GM21737 (cell line): ENCODE results near the gene OSTC.

Experiments used
- ATAC-seq: cut with Tn5 transposase; IDR thresholded peaks from one replicate; pipeline ENCODE4 v1.9.1; 2021; ENCODE audit warnings: mild to moderate bottlenecking, moderate library complexity; ENCODE audit not compliant: unreplicated experiment

Gene OSTC

DNA sequence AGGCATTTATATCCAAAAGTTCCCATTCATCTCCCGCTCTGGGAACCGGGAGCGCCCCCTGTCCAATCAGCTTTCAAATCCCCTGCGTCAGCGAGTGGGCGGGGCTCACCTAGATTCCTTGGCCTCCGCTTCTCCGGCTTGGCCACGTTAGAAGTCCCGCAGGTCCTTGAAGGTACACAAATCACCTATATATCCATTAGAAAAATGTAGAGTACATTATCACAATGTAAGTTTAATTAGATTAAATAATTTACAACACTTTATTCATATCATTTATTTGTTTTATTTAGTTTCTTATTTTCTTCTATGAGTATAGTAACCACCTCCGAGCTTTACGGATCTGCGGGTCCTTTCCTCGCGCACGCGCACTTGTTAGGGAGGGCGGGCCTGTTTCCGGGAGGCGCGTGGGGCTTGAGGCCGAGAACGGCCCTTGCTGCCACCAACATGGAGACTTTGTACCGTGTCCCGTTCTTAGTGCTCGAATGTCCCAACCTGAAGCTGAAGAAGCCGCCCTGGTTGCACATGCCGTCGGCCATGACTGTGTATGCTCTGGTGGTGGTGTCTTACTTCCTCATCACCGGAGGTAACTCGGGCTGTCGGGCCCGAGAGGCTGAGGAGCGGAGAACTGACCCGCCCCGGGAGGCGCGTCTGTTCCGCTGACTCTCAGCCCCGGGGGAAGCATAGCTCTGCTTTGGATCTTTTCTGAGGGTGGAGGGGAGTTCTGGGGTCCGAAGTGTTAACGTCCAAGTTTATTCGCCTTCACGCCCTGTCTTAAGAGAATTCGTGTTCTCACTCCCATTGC, at the start of gene OSTC:
Gene OSTC, plus strand, starts transcription at position 388 of the 802 bp plus-strand sequence. Its CDS starts 57 bp downstream, at position 445.
- peak; percentile 91 for ATAC-seq

DNA sequence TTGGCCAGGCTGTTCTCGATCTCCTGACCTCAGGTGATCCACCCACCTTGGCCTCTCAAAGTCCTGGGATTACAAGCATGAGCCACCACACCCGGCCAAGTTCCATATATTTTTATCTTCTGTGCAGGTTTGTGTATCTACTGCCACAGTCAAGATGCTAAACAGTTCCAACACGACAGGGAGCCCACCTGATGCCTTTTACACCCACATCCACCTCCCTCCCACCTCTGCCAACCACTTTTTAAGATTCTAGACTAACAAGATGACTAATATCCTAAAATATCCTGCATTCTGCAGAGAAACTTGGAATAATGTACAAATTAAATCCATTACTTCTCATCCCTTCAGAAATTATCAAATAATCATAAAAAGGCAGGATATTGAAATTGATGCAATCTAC, 49.3 kb upstream of the OSTC start:
- no peak for ATAC-seq

DNA sequence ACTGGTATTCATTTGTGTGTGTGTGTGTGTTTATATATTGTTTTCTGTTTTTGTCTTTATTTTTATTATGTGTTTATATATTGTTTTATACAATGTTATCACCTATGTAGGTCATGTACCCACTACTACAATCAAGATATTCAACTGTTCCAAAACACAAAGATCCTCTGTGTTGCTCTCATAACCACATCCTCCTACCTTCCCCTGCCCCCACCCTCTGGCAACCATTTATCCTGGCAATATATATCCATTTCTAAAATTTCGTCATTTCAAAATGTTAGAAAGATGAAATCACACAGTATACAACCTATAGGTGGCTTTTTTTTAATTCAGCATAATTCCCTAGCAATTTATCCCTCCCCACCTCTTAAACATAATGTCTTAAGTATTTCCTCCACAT, 48.9 kb upstream of the OSTC start:
- ATAC-seq = no peak

DNA sequence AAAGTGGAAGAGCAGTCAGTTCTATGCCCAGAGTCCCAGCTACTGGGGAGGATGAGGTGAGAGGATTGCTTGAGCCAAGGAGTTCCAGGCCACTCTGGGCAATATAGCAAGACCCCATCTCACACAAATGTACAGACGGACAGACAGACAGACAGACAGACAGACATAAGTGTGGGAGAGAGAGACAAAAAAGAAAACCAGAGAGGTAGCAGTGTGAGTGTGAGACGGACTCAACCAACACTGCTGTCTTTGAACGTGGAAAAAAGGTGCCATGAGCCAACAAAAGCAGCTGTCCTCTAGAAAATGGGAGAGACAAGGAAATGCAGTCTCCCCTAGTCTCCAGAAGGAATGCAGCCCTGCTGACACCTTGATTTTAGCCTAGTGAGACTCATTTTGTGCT, 48.2 kb upstream of the OSTC start:
- no peak for ATAC-seq

DNA sequence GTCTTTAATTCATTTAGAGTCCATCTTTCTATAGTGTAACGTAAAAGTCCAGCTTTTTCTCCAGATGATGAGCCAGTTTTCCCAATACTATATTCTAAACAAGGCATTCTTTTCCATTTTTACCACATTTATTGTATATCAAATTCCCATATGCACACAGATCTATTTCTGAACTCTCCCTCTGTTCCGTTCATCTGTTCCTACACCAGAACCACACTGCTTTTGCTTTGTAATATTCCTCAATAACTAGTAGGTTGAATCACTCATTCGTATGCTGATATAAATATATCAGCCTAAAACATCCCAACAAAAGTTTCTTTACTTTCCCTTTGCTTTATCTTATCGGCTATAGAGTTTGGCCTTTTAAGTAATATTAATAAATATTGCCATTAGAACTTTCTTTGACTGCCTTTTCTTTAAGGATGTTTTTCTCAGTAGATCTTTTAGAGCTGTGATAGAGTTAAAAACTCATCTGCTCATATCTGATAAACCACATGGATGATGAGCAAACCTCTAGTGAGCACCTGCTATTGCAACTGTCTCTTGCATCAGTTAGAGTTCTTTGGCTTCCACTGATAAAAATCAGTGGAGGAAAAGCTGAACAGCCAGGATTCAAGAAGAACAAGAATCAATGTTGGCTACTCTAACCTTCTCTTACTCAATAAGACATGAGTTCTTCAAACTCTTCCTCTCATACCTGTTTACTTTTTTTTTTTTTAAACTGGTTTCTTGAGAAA, 43.2 kb upstream of the OSTC start:
- no peak for ATAC-seq

DNA sequence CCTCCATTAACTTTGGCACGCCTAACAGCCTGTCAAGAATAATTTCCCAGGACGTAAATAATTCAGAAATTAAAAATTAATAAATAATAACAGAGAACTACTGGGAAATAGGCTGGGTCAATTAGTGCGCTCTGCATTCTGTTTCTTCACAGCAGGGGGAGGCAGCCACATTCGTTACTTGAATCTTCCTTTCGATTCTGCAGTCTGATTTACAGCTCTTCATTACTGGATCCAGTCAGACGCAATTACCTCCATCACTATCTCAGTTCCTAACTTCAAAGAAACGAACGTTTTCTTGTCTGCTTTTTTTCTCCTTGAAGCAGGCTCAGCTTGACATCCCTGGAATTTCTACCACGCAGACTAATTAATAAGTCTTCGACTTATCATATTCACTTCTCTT, 39.0 kb upstream of the OSTC start:
- no peak for ATAC-seq

DNA sequence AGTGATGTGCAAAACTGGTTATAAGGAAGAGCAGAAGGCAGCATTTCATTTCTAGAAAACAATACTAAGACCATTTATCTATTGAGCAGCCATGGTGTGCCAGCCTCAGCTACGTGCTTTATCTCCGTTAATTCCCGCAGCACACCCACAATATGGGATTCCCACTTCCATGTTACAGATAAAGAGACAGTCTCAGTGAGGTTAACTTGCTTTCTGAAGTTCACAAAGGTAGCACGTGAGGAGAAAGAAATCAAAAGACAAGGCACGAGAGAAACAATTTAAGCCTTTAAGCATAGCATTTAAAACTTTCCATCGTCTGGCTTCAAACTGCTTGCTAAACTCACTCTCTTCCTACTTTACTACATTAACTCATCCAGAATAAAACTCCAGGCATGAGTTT, 38.0 kb upstream of the OSTC start:
- no peak for ATAC-seq

DNA sequence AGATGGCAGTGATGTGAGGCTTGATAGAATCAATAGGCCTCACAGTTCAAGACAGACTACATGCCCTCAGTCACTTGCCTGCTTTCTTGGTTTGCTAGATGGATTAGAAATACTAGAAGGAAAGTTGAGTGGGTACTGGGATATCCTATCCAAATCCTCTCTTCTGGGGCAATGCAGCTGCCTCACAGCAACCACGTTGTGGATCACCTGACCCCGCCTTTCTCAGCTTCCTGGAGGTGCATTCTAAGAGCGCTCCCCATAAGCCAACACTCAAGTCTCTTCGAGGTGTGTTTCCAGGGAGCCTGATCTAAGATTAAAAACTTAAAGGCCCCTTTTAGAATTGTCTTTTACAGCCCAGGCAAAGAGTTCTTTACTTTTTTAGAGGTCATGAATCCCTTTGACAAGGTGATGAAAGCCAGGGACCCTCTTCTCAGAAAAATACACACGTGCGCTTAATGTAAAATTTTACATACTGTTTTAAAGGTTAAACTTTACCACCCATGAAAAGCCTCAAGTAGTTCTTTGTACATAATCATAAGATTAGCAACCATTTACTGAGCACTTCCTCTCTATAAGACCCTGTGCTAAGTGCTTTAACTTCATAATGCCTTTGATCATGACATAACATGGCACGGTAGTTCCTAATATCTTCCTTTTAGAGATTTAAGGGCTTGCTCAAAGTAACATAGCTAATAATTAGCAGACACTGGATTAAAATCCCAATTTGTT, 30.9 kb upstream of the OSTC start:
- ATAC-seq = no peak

DNA sequence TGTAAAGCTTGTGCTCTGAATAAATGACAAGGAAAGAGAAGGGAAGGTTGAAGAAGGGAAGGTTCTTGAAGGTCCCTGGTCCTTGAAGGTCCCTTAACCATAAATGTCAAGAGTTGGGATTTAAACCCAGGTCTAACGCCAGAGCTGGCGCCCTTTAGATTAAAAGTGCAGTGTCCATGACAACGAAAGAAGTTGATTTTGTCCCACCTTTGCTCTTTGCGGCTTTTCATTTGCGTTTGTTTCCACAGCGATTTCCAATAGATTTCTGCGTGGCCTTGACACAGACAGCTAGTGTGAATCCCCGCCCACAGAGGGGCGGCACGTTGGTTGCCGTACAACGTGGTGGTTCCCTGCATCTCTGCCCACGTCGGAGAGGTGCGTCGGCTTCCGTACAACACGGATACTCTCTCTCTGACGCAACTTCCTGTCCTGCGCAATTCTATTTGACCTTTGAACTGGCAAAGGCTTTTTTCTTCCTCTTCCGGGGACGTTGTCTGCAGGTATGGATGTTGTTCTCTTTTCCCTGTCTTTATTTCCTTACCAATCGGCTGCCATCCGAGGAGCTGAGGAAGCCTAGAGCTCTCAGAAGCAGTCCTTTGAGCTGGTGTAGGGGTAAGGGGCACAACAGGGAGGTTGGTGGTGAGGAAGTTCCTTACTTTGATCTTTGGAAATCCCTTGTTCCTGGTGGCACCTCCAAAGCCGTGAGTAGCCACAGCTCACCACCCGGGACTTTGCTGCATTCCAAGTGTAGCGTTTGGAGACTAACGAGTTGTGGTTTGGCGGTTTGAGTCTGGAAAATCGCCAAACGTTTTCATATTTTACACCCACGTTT, 30.1 kb upstream of the OSTC start, which contains the start of gene RPL34:
Gene RPL34, plus strand, starts transcription at position 476 of the 832 bp plus-strand sequence. CDS start 1,384 bp downstream, outside the sequence.
- ATAC-seq = peak; percentile 100

DNA sequence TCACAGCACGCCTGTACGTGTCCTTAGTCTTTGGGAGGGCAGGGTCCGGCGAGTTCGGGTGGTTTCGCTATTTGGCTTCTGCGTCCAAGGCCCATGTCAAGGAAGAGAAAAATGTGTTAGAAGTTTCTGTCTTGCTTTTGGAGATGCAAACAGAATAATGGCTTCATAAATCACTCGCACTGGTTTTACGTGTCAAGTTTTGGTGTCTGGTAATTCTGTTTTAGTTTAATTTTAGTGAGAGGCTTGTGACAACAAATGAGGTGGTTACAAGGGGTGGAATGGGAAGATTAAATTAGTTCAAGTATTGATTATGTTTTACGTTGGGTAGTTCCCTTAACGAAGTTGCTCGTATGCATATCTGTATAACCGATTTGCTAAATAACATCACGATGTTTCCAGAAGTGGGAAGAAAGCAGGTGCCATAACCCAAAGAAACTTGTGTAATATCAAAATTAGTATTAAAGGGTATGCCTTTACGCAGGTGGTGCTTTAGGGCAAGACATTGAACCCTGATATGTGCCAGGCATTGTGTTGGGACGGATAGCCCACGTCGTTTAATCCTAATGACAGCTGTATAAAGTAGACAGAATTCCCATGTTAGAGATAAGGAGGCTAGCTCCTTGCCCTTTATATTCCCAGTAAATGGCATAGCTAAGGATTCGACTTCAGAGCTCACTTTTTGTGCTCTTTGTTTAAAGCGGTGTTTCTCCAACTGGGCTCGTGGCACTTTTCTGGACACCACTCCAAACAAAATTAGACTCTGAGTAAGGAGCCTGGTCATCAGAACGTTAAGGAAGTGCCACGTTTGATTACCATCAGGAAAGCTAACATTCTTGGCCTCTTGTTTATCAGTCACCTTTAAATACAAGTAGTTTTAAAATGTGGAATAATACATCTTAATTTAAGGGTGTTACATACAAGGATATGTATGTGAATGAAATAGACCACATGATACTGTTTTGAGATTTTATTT, 29.2 kb upstream of the OSTC start:
- peak; percentile 3 for ATAC-seq

DNA sequence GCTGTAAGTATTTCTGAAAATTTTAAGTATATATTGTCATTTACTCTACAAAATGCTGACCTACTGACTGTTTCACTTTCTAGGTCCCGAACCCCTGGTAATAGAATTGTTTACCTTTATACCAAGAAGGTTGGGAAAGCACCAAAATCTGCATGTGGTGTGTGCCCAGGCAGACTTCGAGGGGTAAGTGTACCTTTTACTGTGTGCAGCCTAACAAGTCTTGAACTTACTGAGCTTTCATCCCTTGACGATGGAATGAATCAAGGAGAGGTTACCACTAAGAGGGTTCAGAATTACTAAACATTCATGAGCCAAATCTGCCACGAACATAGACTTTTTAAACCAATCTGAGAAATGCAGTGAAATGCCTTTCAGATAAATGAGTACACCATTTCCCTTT, 28.4 kb upstream of the OSTC start:
- no peak for ATAC-seq

DNA sequence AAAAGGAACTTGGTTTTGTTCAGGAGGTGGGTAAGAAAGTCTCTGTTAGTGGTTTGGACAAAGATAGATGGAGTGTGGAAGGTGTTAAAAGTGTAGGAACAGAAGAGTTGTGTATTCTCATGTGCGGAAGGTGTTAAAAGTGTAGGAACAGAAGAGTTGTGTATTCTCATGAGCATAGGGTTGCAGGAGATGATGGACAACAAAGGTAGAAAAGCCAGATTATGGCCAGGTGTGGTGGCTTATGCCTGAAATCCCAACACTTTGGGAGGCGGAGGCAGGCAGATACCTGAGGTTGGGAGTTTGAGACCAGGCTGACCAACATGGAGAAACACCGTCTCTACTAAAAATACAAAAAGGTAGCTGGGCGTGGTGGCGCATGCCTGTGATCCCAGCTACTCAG, 27.6 kb upstream of the OSTC start:
- no peak for ATAC-seq

DNA sequence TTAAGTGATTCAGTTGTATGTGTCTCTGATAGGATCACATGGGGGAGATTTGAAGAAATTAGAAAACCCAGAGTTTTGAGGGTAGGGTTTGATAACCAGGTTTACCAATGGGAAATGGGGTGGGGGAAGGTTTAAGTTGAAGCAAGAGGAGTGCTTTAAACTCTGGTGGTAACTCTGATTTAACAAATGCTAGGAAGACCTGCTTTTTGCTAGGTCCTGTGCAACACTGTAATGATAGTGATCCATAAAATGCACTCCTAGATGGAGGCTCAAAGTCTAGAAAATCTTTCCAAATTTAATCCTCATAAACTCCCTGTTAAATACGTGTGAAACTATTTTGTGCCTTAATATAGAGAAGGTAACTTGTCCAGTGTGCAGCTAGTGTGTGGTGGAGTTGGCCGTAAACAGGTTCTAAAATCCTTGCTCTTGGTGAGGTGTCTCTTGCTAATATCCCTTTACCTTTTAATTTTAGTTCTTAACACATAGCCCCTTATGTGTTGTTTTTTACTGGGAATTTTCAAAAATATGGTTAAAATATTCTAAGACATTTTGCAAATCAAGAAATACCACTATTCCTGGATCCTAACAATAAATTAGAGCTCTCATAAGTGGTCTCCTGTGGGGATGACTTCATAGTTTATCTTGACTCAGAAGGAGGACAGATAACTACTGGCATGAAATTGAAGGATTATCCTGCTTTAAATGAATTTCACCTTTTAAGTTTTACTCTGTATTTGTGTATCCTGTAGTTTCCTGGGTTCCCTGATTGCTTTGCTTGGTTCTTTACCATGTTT, 25.9 kb upstream of the OSTC start:
- ATAC-seq = no peak

DNA sequence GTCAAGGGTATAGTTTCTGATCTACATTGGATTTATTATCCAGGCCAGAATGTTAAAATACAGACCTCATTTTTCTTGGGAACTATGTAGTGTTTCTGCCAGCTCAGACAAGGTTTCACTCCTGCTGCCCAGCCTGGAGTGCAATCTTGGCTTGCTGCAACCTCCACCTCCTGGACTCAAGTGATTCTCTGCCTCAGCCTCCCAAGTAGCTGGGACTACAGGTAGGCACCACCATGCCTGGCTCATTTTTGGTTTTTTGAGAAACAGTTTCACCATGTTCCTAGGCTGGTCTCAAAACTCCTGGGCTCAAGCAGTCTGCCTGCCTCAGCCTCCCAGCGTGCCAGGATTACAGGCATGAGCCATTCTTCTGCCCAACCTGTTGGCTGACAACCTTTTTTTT, 24.3 kb upstream of the OSTC start:
- no peak for ATAC-seq

DNA sequence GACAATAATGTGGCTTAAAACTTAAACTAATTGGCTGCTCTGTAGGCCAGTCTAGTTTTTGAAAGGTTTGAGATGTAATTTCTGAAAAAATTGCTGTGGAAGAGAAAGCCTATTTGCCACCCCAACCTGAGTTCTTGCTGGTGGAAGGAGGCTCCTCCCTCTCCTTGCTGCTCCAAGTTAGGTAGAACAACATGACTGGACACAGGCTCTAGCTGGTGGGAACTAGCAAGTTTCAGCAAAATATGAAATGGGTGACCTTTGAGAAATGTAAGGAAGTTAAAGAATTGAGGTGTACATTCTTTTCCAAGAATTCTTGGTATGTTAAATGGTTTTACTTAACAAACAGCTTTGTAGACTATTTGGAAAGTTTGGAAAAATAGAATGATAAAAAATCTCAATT, 22.0 kb upstream of the OSTC start:
- ATAC-seq = no peak

DNA sequence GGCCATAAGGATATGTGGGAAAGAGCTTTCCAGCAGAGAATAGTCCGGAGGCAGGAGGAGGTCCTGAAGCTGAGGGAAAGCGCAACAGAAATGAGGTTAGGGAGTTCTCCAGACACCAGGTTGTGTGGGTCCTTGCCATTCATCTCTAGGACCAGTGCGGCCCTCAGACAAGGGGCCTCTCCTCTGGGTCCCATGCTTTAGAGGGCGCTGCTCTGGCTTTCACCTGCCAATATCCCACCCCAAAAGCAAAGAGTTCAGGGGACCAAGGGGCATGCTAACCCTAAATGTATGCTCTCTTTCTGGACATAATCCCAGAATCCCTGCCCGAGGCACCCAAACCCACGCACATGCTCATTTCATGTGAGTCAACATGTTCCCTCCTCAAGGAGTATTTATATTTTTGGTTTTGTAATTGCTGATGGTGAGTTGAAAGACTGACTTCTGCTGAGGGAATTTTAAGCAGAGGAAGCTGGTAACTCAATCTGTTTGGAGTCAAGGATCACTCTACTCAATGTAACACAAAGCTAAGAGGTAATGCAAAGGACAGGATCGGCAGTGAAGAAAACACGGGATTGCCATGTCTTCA, 15.2 kb upstream of the OSTC start:
- no peak for ATAC-seq

DNA sequence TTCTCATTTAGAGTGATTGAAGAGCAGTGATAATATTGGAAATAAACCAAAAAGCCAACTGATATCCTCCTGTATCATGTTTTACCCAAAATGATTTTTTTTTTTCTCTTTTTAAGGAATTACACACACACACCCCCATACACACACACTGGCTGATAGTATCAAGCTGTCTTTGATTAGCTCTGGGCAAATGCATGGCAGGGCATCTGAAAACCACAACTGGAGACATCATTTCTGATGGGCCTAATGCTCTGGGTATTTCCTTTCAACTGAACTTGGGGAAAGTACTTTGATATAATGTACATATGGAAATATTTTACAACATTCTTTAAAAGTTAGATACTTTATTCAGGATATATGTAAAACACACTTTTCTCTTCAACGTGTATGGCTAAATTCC, 14.2 kb upstream of the OSTC start:
- no peak for ATAC-seq

DNA sequence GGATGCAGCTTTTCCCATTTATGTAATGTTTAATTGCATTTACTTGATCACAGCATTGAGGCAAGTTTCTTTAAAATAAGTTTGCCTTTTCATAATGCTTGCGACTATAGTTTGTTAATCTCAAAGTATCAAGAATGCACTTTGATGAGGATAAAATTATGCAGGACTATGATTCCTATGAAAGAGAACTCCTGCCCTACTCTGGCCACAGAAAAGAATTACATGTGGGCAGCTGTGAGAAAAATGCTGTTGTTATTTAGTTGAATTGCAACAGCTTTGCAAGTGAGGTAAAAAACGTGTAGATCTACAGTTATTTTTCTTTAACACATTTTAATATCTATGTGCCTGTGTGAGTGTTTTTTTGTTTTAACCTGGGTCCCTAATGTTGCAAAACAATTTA, 12.5 kb upstream of the OSTC start:
- ATAC-seq = no peak
